Progenitor cell of endocrine pancreas (in vitro differentiated cells): ENCODE results near the gene NEDD8. TPM values are rescaled to one million over a fixed set of nuclear protein-coding genes. Genes with fewer than 3 reads are reported as not detected.

ENCODE experiments used
- DNase-seq: peaks from one replicate; pipeline ENCODE4 v3.0.0; 2021; ENCODE audit warnings: low spot score; ENCODE audit not compliant: unreplicated experiment
- H3K27ac Mint-ChIP-seq: 2 replicates; pipeline ENCODE4 v1.8.0; 2021; ENCODE audit warnings: mild to moderate bottlenecking, moderate library complexity, mixed read lengths
- H3K27me3 Mint-ChIP-seq: 2 replicates; pipeline ENCODE4 v1.8.0; 2021; ENCODE audit warnings: mixed read lengths
- H3K36me3 Mint-ChIP-seq: 2 replicates; pipeline ENCODE4 v1.8.0; 2022; ENCODE audit warnings: mixed read lengths; ENCODE audit not compliant: insufficient read depth
- H3K4me1 Mint-ChIP-seq: 2 replicates; pipeline ENCODE4 v1.8.0; 2021; ENCODE audit warnings: low read depth, mixed read lengths
- H3K4me3 Mint-ChIP-seq: 2 replicates; pipeline ENCODE4 v1.8.0; 2021; ENCODE audit warnings: low read depth, mild to moderate bottlenecking, moderate library complexity, mixed read lengths
- H3K9me3 Mint-ChIP-seq: 2 replicates; pipeline ENCODE4 v1.8.0; 2021; ENCODE audit warnings: low read depth, mixed read lengths
- CTCF ChIP-seq: fragments of 200-600 bp; sonication (generic); IDR thresholded peaks from one replicate; pipeline ENCODE4 v1.5.0; 2021; ENCODE audit warnings: antibody characterized with exemption, mild to moderate bottlenecking; ENCODE audit not compliant: unreplicated experiment
- total RNA-seq: library from RNA; stranded (reverse); gene quantifications from 2 replicates; pipeline ENCODE4 v1.2.1, GENCODE V29; 2021

The NEDD8 gene
- total RNA-seq, 1 donor from 2014 or later: 161 TPM

- H3K9me3 Mint-ChIP-seq: no peaks in the 10 kb centered on the region
- TF ChIP-seq CTCF: no peak
- peaks cover 5% of the 10 kb centered on the region for H3K4me1 Mint-ChIP-seq
- no peak overlapping the region for H3K4me3 Mint-ChIP-seq
- no peak for DNase-seq
- peaks cover 21% of the 10 kb centered on the region for H3K36me3 Mint-ChIP-seq
- H3K27ac Mint-ChIP-seq: peak overlapping the region; percentile 73
- no peaks in the 10 kb centered on the region for H3K27me3 Mint-ChIP-seq
These were observed 64.6 kb downstream of the NEDD8 start for GRCh38 chr14:24167469-24168114.

Other genes with a start within 250 kb of the NEDD8 start
- gene DHRS4L2, start 243.4 kb downstream of the NEDD8 start, total RNA-seq: 12.2 and 14.0 TPM in 2 replicates
- gene CARMIL3, start 180.4 kb downstream of the NEDD8 start, total RNA-seq: 4.3 and 4.9 TPM in 2 replicates
- not detected in 2 replicates for gene CPNE6, start 160.8 kb downstream of the NEDD8 start, total RNA-seq
- 29.7 and 34.7 TPM in 2 replicates for gene PCK2, start 138.1 kb downstream of the NEDD8 start, total RNA-seq
- 79.7 and 80.9 TPM in 2 replicates for gene DCAF11, start 117.6 kb downstream of the NEDD8 start, total RNA-seq
- gene NRL, start 117.4 kb downstream of the NEDD8 start, total RNA-seq: 2.3 and 2.8 TPM in 2 replicates
- 1.7 and 1.9 TPM in 2 replicates for gene FITM1, start 101.7 kb downstream of the NEDD8 start, total RNA-seq
- gene PSME1, start 96.2 kb downstream of the NEDD8 start, total RNA-seq: 101 and 103 TPM in 2 replicates
- 22.8 and 22.9 TPM in 2 replicates for gene EMC9, start 90.8 kb downstream of the NEDD8 start, total RNA-seq
- gene PSME2, start 85.8 kb downstream of the NEDD8 start, total RNA-seq: 118 and 120 TPM in 2 replicates
- gene RNF31, start 84.9 kb downstream of the NEDD8 start, total RNA-seq: 99.3 and 104 TPM in 2 replicates
- gene IRF9, start 71.1 kb downstream of the NEDD8 start, total RNA-seq: 57.4 and 62.4 TPM in 2 replicates
- gene REC8, start 60.3 kb downstream of the NEDD8 start, total RNA-seq: 380 and 408 TPM in 2 replicates
- 54.9 and 56.4 TPM in 2 replicates for gene IPO4, start 43.6 kb downstream of the NEDD8 start, total RNA-seq
- gene TM9SF1, start 36.9 kb downstream of the NEDD8 start, total RNA-seq: 52.9 and 56.2 TPM in 2 replicates
- 0.29 TPM in 1 of 2 replicates, not detected in the other for gene TSSK4, start 26.7 kb downstream of the NEDD8 start, total RNA-seq
- gene CHMP4A, start 18.9 kb downstream of the NEDD8 start, total RNA-seq: 53.7 and 54.3 TPM in 2 replicates
- gene MDP1, start 16.3 kb downstream of the NEDD8 start, total RNA-seq: 15.2 and 17.7 TPM in 2 replicates
- gene GMPR2, start 562 bp upstream of the NEDD8 start, total RNA-seq: 73.6 and 86.2 TPM in 2 replicates
- 56.7 and 59.2 TPM in 2 replicates for gene TINF2, start 10.3 kb upstream of the NEDD8 start, total RNA-seq
- 5.8 and 7.0 TPM in 2 replicates for gene TGM1, start 30.8 kb upstream of the NEDD8 start, total RNA-seq
- 25.9 and 33.1 TPM in 2 replicates for gene RABGGTA, start 39.2 kb upstream of the NEDD8 start, total RNA-seq
- gene DHRS1, start 67.4 kb upstream of the NEDD8 start, total RNA-seq: 33.4 and 34.4 TPM in 2 replicates
- gene NOP9, start 67.5 kb upstream of the NEDD8 start, total RNA-seq: 32.4 and 32.6 TPM in 2 replicates
- gene CIDEB, start 75.6 kb upstream of the NEDD8 start, total RNA-seq: 1.9 and 3.0 TPM in 2 replicates
- gene LTB4R2, start 77.8 kb upstream of the NEDD8 start, total RNA-seq: 11.0 and 11.3 TPM in 2 replicates
- gene LTB4R, start 79.1 kb upstream of the NEDD8 start, total RNA-seq: 8.4 TPM in 2 replicates
- gene ADCY4, start 102.7 kb upstream of the NEDD8 start, total RNA-seq: 0.46 and 0.75 TPM in 2 replicates
- 0.62 and 1.5 TPM in 2 replicates for gene RIPK3, start 107.6 kb upstream of the NEDD8 start, total RNA-seq
- 56.6 and 57.6 TPM in 2 replicates for gene NFATC4, start 135.8 kb upstream of the NEDD8 start, total RNA-seq
- 38.3 and 40.0 TPM in 2 replicates for gene NYNRIN, start 166.6 kb upstream of the NEDD8 start, total RNA-seq
- gene CBLN3, start 197.3 kb upstream of the NEDD8 start, total RNA-seq: 1.5 and 1.9 TPM in 2 replicates
- gene KHNYN, start 197.6 kb upstream of the NEDD8 start, total RNA-seq: 74.3 and 77.4 TPM in 2 replicates
- 68.1 and 68.2 TPM in 2 replicates for gene SDR39U1, start 210.4 kb upstream of the NEDD8 start, total RNA-seq